Measurements from ENCODE around the gene TPRA1. TPM values are rescaled to one million over a fixed set of nuclear protein-coding genes. Genes with fewer than 3 reads are reported as not detected.

The TPRA1 gene
- total RNA-seq, 1 experiment from 2014 or later = 20.2 TPM

DNA sequence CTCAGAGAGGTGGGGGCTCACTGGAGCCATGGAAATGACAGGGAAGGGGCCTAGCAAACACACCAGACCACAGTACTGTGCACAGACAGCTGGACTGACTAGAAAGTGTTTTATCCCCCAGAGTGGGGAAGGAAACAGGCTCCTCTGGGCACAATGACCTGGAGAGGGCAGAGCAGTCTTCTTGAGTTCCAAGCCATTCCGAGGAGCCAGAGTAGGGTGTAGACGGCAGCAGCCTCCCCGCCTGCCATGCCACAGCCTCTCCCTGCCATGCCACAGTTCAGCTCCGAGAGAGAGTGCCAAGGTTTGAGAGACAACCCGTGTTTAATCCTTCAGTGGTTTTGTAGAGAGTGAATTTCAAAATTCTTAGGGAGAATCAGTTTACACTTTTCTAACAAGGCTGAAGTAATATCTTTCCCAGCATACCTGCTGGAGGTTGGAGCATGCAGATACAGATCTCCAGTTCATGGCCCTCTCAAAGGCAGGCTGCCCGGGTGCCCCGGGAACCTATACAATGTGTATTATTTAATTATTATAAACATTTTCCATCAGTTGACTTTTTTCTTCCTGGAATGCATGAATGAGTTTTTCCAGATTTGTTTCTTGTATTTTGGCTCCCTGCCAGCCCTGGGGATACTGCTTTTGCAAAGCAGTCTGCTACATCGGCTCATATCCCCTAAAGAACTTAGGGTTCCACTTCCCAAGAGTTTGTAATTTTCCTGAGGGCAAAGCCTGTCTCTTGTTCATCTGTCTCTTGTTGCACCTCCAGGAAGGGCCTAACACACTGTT, 41.7 kb upstream of the TPRA1 start:
- ChIA-PET POLR2A (ENCODE audit: low non-redundant PET) (no interaction called here), CTCF (interaction anchor here (0.9 kb wide), 1 partner anchor 57 kb away, joined by 5 read pairs; no protein-coding TSS in a partner anchor)
- TF ChIP-seq, protein P1, sequence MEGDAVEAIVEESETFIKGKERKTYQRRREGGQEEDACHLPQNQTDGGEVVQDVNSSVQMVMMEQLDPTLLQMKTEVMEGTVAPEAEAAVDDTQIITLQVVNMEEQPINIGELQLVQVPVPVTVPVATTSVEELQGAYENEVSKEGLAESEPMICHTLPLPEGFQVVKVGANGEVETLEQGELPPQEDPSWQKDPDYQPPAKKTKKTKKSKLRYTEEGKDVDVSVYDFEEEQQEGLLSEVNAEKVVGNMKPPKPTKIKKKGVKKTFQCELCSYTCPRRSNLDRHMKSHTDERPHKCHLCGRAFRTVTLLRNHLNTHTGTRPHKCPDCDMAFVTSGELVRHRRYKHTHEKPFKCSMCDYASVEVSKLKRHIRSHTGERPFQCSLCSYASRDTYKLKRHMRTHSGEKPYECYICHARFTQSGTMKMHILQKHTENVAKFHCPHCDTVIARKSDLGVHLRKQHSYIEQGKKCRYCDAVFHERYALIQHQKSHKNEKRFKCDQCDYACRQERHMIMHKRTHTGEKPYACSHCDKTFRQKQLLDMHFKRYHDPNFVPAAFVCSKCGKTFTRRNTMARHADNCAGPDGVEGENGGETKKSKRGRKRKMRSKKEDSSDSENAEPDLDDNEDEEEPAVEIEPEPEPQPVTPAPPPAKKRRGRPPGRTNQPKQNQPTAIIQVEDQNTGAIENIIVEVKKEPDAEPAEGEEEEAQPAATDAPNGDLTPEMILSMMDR (conservative IDR thresholded peaks at IDR 0.05; ENCODE audit: low read depth, low read length) = no peak
- TF ChIP-seq EZH2 (IDR thresholded peaks at IDR 0.05; ENCODE audit: borderline replicate concordance, low read depth, low read length, poor library complexity, severe bottlenecking) = no peak
- no TSS peak for BruUV-seq (replicated peaks)
- no peak for DNase-seq (ENCODE audit: low spot score)
- no peaks in the 10 kb centered on the region for H3K36me3 ChIP-seq (ENCODE audit: insufficient read depth, low read length, poor library complexity, severe bottlenecking)
- no peak overlapping the region for H3K4me3 ChIP-seq (ENCODE audit: low read depth, low read length, poor library complexity, severe bottlenecking)
- H3K27me3 ChIP-seq (replicated peaks; ENCODE audit: insufficient read depth, low read depth, low read length, poor library complexity) = peaks cover 10% of the 10 kb centered on the region
- H3K27ac ChIP-seq (ENCODE audit: low read depth, low read length, poor library complexity, severe bottlenecking) = no peak overlapping the region
- intact Hi-C loops (cut with micrococcal nuclease; ENCODE audit: unreplicated experiment) = no loop called here
- no peaks in the 10 kb centered on the region for H3K9me3 ChIP-seq (ENCODE audit: low read depth, low read length, poor library complexity, severe bottlenecking)
- H3K4me1 ChIP-seq (ENCODE audit: insufficient read depth, low read length, poor library complexity, severe bottlenecking) = peaks cover 7% of the 10 kb centered on the region

- CTCF ChIA-PET = no interaction called here
- no TSS peak for BruUV-seq (replicated peaks)
- peaks cover 10% of the 10 kb centered on the region for H3K27me3 ChIP-seq (replicated peaks; ENCODE audit: insufficient read depth, low read depth, low read length, poor library complexity)
Measured at GRCh38 chr3:127630811-127631714, 40.5 kb upstream of the TPRA1 start.

More at GRCh38 chr3:127630811-127631714, 40.5 kb upstream of the TPRA1 start:
- Histone ChIP-seq H3K4me1 (ENCODE audit: insufficient read depth, low read length, poor library complexity, severe bottlenecking) (peaks cover 7% of the 10 kb centered on the region), H3K36me3 (ENCODE audit: insufficient read depth, low read length, poor library complexity, severe bottlenecking) (no peaks in the 10 kb centered on the region), H3K27ac (ENCODE audit: low read depth, low read length, poor library complexity, severe bottlenecking) (no peak overlapping the region), H3K9me3 (ENCODE audit: low read depth, low read length, poor library complexity, severe bottlenecking) (no peaks in the 10 kb centered on the region), H3K4me3 (ENCODE audit: low read depth, low read length, poor library complexity, severe bottlenecking) (no peak overlapping the region)
- DNase-seq (ENCODE audit: low spot score) = no peak
- intact Hi-C loops (cut with micrococcal nuclease; ENCODE audit: unreplicated experiment) = no loop called here
- TF ChIP-seq, protein P1 (conservative IDR thresholded peaks at IDR 0.05; ENCODE audit: low read depth, low read length) = no peak
- TF ChIP-seq EZH2 (IDR thresholded peaks at IDR 0.05; ENCODE audit: borderline replicate concordance, low read depth, low read length, poor library complexity, severe bottlenecking) = no peak
- POLR2A ChIA-PET (ENCODE audit: low non-redundant PET) = no interaction called here

Data from A673 (cell line).